Measurements from ENCODE around the gene MAGEA9.
"Not testable (repeated sequence)": the region's sequence is repeated elsewhere in the genome, so short reads cannot be mapped to it uniquely, and the experiment has no call there.

MAGEA9 gene
- 0 reads per million in 2 donors for total RNA-seq

GRCh38 chrX:149781727-149782126 lies at the start of gene MAGEA9:
TSS of gene MAGEA9 (plus strand) at chrX:149781930. CDS start at chrX:149786211, 4,281 bp downstream.
- not testable (repeated sequence) for DNase-seq

GRCh38 chrX:149742269-149742668 lies 39.5 kb upstream of the MAGEA9 start:
- DNase-seq = not testable (repeated sequence)

GRCh38 chrX:149746390-149747007 lies 35.2 kb upstream of the MAGEA9 start:
- not testable (repeated sequence) for DNase-seq

GRCh38 chrX:149757206-149758067 lies 24.3 kb upstream of the MAGEA9 start:
- no peak for DNase-seq

- no peak for DNase-seq
Observed at GRCh38 chrX:149758068-149758714, 23.5 kb upstream of the MAGEA9 start.

GRCh38 chrX:149758715-149759078 lies 23.0 kb upstream of the MAGEA9 start:
- DNase-seq = not testable (repeated sequence)

- DNase-seq = no peak
Observed at GRCh38 chrX:149759824-149760223, 21.9 kb upstream of the MAGEA9 start.

GRCh38 chrX:149760965-149761364 lies 20.8 kb upstream of the MAGEA9 start:
- DNase-seq = no peak

GRCh38 chrX:149761858-149762674 lies 19.7 kb upstream of the MAGEA9 start:
- not testable (repeated sequence) for DNase-seq

GRCh38 chrX:149762696-149763614 lies 18.8 kb upstream of the MAGEA9 start:
- no peak for DNase-seq

GRCh38 chrX:149770344-149770743 lies 11.4 kb upstream of the MAGEA9 start:
- not testable (repeated sequence) for DNase-seq

- not testable (repeated sequence) for DNase-seq
Observed at GRCh38 chrX:149773026-149773425, 8.7 kb upstream of the MAGEA9 start.

GRCh38 chrX:149773768-149774167 lies 8.0 kb upstream of the MAGEA9 start, which contains the start of gene HSFX1:
TSS of gene HSFX1 (plus strand) at chrX:149774068. CDS start at chrX:149774682, 614 bp downstream.
- DNase-seq = not testable (repeated sequence)

GRCh38 chrX:149777999-149778398 lies 3.7 kb upstream of the MAGEA9 start:
- DNase-seq = not testable (repeated sequence)

- not testable (repeated sequence) for DNase-seq
Observed at GRCh38 chrX:149795531-149795930, 13.8 kb downstream of the MAGEA9 start.

- no peak for DNase-seq
Observed at GRCh38 chrX:149799095-149799714, 17.5 kb downstream of the MAGEA9 start.

GRCh38 chrX:149799938-149800337 lies 18.2 kb downstream of the MAGEA9 start:
- no peak for DNase-seq

GRCh38 chrX:149803458-149804062 lies 21.8 kb downstream of the MAGEA9 start:
- no peak for DNase-seq

- no peak for DNase-seq
Observed at GRCh38 chrX:149804102-149804501, 22.4 kb downstream of the MAGEA9 start.

- no peak for DNase-seq
Observed at GRCh38 chrX:149807747-149808458, 26.2 kb downstream of the MAGEA9 start.

All from T-helper 9 cell (primary cell).